Stomach (tissue), 9 donors: ENCODE measurements around the gene PAOX. TPM values are rescaled to one million over a fixed set of nuclear protein-coding genes. Genes with fewer than 3 reads are reported as not detected.

Experiments used
- DNase-seq, 2 donors: peaks; one replicate each; pipeline versions ENCODE4 v3.0.0 to v3.0.0-alpha.2; 2013 to 2019
- H3K27ac ChIP-seq, 5 donors: fragments of 200-600 bp in 4 of 5; sonication (generic) in 4 of 5; one replicate each; pipeline ENCODE4 v1.5.1; 2013 to 2019; ENCODE audit warnings: mild to moderate bottlenecking in 1 of 5, moderate library complexity in 1 of 5
- H3K27me3 ChIP-seq, 3 donors: fragments of 200-600 bp; sonication (generic); one replicate each; pipeline ENCODE4 v1.5.1; 2017 to 2019; ENCODE audit warnings: mixed run types in 1 of 3
- H3K36me3 ChIP-seq, 4 donors: fragments of 200-600 bp; sonication (generic); 1 replicate in 3 of 4; 2 replicates in 1 of 4; pipeline ENCODE4 v1.5.1; 2016 to 2019
- H3K4me1 ChIP-seq, 4 donors: fragments of 200-600 bp; sonication (generic); one replicate each; pipeline ENCODE4 v1.5.1; 2016 to 2019
- H3K4me3 ChIP-seq, 4 donors: fragments of 200-600 bp; sonication (generic) in 3 of 4; one replicate each; pipeline ENCODE4 v1.5.1; 2016 to 2019; ENCODE audit warnings: mild to moderate bottlenecking in 1 of 4
- H3K9me3 ChIP-seq, 4 donors: fragments of 200-600 bp; sonication (generic); one replicate each; pipeline ENCODE4 v1.5.1; 2016 to 2019
- EP300 ChIP-seq: sonication (generic); formaldehyde crosslinking; IDR thresholded peaks from one replicate; pipeline ENCODE4 v1.6.1; 2017; ENCODE audit warnings: antibody characterized with exemption
- POLR2A ChIP-seq, 4 donors: fragments of 450-650 bp; IDR thresholded peaks; one replicate each; pipeline ENCODE4 v1.6.1; 2016; ENCODE audit warnings: antibody characterized with exemption in 4 of 4, control low read depth in 2 of 4, mild to moderate bottlenecking in 1 of 4, moderate library complexity in 1 of 4
- POLR2AphosphoS5 ChIP-seq, 3 donors: sonication (generic); formaldehyde crosslinking; IDR thresholded peaks; one replicate each; pipeline ENCODE4 v1.6.1; 2016; ENCODE audit warnings: antibody characterized with exemption in 3 of 3
- WGBS, 5 donors: extraction: QIAGEN DNeasy Blood & Tissue Kit in 3 of 5; methylation state at CpG; one replicate each; pipeline versions ENCODE4 v1.1.5 to v1.1.7; 2013 to 2018; 5-methylcytosine and 5-hydroxymethylcytosine counted together
- intact Hi-C: fragments of 100-400 bp; cut with DNase I; formaldehyde crosslinking; loops from one replicate; pipeline ENCODE4 v1.15.1; 2023; ENCODE audit warnings: low total_unique reads
- polyA plus RNA-seq, 3 donors: library from polyadenylated mRNA; stranded (reverse); fragments of 200-250 nt; gene quantifications; one replicate each; pipeline ENCODE4 v1.2.3, GENCODE V29; 2013
- total RNA-seq, 5 donors: library from RNA; depleted of rRNA; stranded (reverse); fragments of >200 nt; gene quantifications; one replicate each; pipeline versions ENCODE4 v1.1.0 to v1.2.3, GENCODE V29; 2014 to 2016
- TF ChIP-seq, protein P1 (sequence below), 7 experiments: fragments of 450-650 bp in 4 of 7; fragments of 200-600 bp in 3 of 7; sonication (generic) in 3 of 7; IDR thresholded peaks; one replicate each; pipeline ENCODE4 v1.5.1; 2016 to 2019; ENCODE audit warnings: antibody characterized with exemption in 7 of 7, control low read depth in 2 of 7, mild to moderate bottlenecking in 1 of 7
- donor health status: healthy with polysubstance abuse.
- donor health status: Bipolar disorder and iron deficiency.
- donor health status: healthy.

PAOX gene
- total and polyA plus RNA-seq, 8 donors: 3.3 to 40.0 (median 11.5) TPM

DNA sequence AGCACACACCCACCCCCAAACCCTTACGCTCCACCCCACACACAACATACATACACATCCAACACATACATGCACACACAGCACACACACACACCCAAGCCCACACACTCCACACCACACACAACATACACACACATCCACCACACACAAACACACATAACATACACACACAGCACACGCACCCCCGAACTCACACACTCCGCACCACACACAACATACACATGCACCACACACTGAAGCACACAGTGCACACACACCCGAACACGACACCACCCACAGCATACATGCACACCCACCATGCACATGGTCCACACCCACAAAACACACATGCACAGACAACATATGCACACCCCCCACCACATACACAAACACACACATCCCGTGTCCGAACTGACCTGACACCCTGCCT is 29.9 kb upstream of the PAOX start:
- Histone ChIP-seq H3K9me3 (no peaks in the 10 kb centered on the region), H3K4me1 (peaks cover 0 to 9% (median 7%) of the 10 kb centered on the region in 4 donors), H3K4me3 (no peak overlapping the region), H3K27me3 (peaks cover 0 to 87% (median 40%) of the 10 kb centered on the region in 3 donors), H3K27ac (no peak overlapping the region), H3K36me3 (no peaks in the 10 kb centered on the region)
- 74 to 83% (median 79%) methylated on average over 8 of the region's 8 CpGs for WGBS, 5 donors
- no peak for DNase-seq
- TF ChIP-seq POLR2A (IDR thresholded peaks at IDR 0.05): no peak
- TF ChIP-seq POLR2AphosphoS5 (IDR thresholded peaks at IDR 0.05): no peak
- TF ChIP-seq EP300: no peak
- TF ChIP-seq, protein P1, sequence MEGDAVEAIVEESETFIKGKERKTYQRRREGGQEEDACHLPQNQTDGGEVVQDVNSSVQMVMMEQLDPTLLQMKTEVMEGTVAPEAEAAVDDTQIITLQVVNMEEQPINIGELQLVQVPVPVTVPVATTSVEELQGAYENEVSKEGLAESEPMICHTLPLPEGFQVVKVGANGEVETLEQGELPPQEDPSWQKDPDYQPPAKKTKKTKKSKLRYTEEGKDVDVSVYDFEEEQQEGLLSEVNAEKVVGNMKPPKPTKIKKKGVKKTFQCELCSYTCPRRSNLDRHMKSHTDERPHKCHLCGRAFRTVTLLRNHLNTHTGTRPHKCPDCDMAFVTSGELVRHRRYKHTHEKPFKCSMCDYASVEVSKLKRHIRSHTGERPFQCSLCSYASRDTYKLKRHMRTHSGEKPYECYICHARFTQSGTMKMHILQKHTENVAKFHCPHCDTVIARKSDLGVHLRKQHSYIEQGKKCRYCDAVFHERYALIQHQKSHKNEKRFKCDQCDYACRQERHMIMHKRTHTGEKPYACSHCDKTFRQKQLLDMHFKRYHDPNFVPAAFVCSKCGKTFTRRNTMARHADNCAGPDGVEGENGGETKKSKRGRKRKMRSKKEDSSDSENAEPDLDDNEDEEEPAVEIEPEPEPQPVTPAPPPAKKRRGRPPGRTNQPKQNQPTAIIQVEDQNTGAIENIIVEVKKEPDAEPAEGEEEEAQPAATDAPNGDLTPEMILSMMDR (IDR thresholded peaks at IDR 0.05): no peak
- intact Hi-C loops: no loop called here

DNA sequence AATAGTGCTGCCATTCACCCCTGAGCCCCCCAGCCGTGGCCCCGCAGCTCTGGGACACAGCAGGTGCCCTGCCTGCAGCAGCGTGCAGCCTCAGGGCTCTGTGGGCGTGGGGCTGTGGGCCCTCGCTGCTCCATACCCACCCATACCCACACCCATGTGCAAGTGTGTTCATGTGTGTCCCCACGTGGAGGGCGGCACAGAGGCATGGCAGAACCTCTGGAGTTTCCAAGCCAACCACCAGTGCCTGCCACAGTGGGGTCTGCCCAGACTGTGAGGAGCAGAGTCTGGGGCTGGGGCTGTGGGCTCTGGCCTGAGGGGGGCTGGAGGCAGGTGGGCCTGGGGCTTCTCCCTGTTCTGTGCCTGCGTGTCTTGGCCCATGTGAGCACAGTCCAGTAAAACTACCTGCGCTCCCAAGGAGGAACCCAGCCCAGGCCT is 29.5 kb upstream of the PAOX start:
- TF ChIP-seq POLR2AphosphoS5 (IDR thresholded peaks at IDR 0.05) (no peak), POLR2A (IDR thresholded peaks at IDR 0.05) (no peak), EP300 (no peak)
- TF ChIP-seq, protein P1 (IDR thresholded peaks at IDR 0.05): no peak
- Histone ChIP-seq H3K4me1 (peaks cover 0 to 9% (median 7%) of the 10 kb centered on the region in 4 donors), H3K27me3 (peaks cover 0 to 82% (median 36%) of the 10 kb centered on the region in 3 donors), H3K27ac (no peak overlapping the region), H3K9me3 (no peaks in the 10 kb centered on the region), H3K4me3 (no peak overlapping the region), H3K36me3 (no peaks in the 10 kb centered on the region)
- DNase-seq: no peak
- intact Hi-C loops: no loop called here
- 69 to 100% (median 71%) methylated on average over 2 to 9 of the region's 9 CpGs for WGBS, 5 donors

DNA sequence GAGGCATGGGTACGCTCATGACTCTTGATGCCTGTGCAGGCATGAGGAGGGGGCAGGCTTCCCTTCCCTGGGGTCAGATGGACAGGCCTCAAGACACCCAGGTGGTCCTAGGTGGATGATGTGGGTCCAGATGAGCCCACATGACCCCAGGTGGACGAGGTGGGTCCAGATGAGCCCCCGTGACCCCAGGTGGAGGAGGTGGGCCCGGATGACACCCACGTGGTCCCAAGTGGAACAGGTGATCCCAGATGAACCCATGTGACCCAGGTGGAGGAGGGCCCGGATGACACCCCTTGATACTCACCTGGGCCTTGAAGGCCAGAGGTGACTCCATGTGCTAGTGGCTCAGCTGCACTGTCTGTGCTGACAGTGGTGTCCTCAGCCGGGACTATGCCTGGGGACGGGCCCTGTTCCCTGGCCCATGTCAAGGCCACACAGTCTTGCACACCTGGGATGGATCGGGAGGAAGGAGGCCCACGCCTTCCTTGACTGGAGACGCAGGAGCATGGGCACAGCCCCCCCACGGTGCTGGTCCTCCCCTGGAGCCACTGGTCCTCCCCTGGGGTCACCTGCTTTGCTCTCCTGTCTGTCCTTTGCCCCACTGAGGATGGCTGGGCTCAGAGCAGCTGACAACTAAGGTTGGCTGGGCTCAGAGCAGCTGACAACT is 28.6 kb upstream of the PAOX start:
- no peaks in the 10 kb centered on the region for H3K9me3 ChIP-seq
- H3K4me1 ChIP-seq: peaks cover 0 to 9% (median 7%) of the 10 kb centered on the region in 4 donors
- 75 to 90% (median 81%) methylated on average over 2 to 12 of the region's 12 CpGs for WGBS, 5 donors
- H3K27ac ChIP-seq: no peak overlapping the region
- no peak for DNase-seq
- TF ChIP-seq, protein P1 (IDR thresholded peaks at IDR 0.05): no peak
- no peak for TF ChIP-seq POLR2AphosphoS5 (IDR thresholded peaks at IDR 0.05)
- no peak for TF ChIP-seq POLR2A (IDR thresholded peaks at IDR 0.05)
- no peak for TF ChIP-seq EP300
- H3K36me3 ChIP-seq: no peaks in the 10 kb centered on the region
- H3K27me3 ChIP-seq: peaks cover 0 to 74% (median 30%) of the 10 kb centered on the region in 3 donors
- no peak overlapping the region for H3K4me3 ChIP-seq
- intact Hi-C loops: no loop called here

DNA sequence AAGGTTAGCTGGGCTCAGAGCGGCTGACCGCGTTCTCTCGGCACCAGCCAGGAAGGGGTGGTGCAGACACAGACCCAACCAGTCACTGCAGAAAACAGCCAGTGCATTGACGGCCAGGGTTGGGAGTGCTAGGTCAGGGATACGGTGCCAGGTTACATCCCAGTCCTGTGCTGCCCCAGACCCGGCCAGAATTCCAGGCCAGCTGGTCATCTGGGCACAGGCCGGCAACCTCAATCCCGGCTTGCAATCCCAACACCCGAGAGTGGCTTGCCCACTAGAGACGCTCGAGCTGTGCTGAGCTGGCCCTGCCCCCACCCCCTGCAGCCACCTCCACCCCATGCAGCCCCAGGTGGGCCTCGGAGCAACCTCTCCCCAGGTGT is 28.1 kb upstream of the PAOX start:
- DNase-seq: no peak
- Histone ChIP-seq H3K4me3 (no peak overlapping the region), H3K36me3 (no peaks in the 10 kb centered on the region), H3K9me3 (no peaks in the 10 kb centered on the region), H3K27me3 (peaks cover 0 to 72% (median 29%) of the 10 kb centered on the region in 3 donors), H3K4me1 (peaks cover 0 to 9% (median 7%) of the 10 kb centered on the region in 4 donors), H3K27ac (no peak overlapping the region)
- intact Hi-C loops: no loop called here
- WGBS, 5 donors: 45 to 65% (median 54%) methylated on average over 6 to 13 of the region's 13 CpGs; no CpG with 5 or more reads in 1 of the 5 donors
- TF ChIP-seq, protein P1 (IDR thresholded peaks at IDR 0.05): no peak
- no peak for TF ChIP-seq POLR2A (IDR thresholded peaks at IDR 0.05)
- TF ChIP-seq EP300: no peak
- TF ChIP-seq POLR2AphosphoS5 (IDR thresholded peaks at IDR 0.05): no peak
